ENCODE measurements around the gene CTXND2.
A peak's percentile ranks its signal among the peaks of the same experiment; 100 is the strongest.
"Not testable (repeated sequence)": the region's sequence is repeated elsewhere in the genome, so short reads cannot be mapped to it uniquely, and the experiment has no call there.

Gene CTXND2

GRCh38 chr1:150905301-150905700, 18.4 kb downstream of the CTXND2 start:
- H3K9me3 Mint-ChIP-seq: no peaks in the 10 kb centered on the region
- peak overlapping the region in 1 of 2 donors; percentile 46 for H3K27ac Mint-ChIP-seq
- no peaks in the 10 kb centered on the region for H3K27me3 Mint-ChIP-seq
- no peaks in the 10 kb centered on the region for H3K4me1 Mint-ChIP-seq (ENCODE audit: low read depth in 2 of 2)
- H3K4me3 Mint-ChIP-seq: no peak overlapping the region
- DNase-seq (no peak), ATAC-seq (replicated peaks) (no peak)
- peaks cover 7% of the 10 kb centered on the region for H3K36me3 Mint-ChIP-seq (ENCODE audit: insufficient read depth)

GRCh38 chr1:150906329-150906728, 19.4 kb downstream of the CTXND2 start:
- Mint-ChIP-seq H3K9me3 (no peaks in the 10 kb centered on the region), H3K36me3 (ENCODE audit: insufficient read depth) (peaks cover 3% of the 10 kb centered on the region), H3K27me3 (no peaks in the 10 kb centered on the region), H3K27ac (no peak overlapping the region), H3K4me1 (ENCODE audit: low read depth in 2 of 2) (no peaks in the 10 kb centered on the region), H3K4me3 (no peak overlapping the region)
- no peak for DNase-seq
- no peak for ATAC-seq (replicated peaks)

GRCh38 chr1:150906813-150907212, 19.9 kb downstream of the CTXND2 start:
- Mint-ChIP-seq H3K4me1 (ENCODE audit: low read depth in 2 of 2) (no peaks in the 10 kb centered on the region), H3K27ac (no peak overlapping the region)
- ATAC-seq (replicated peaks): no peak

GRCh38 chr1:150909585-150910180, 22.7 kb downstream of the CTXND2 start:
- ATAC-seq (replicated peaks): no peak
- Mint-ChIP-seq H3K27ac (no peak overlapping the region), H3K36me3 (ENCODE audit: insufficient read depth) (peaks cover 3% of the 10 kb centered on the region), H3K4me1 (ENCODE audit: low read depth in 2 of 2) (no peaks in the 10 kb centered on the region), H3K27me3 (peaks cover 0 to 8% of the 10 kb centered on the region in 2 donors), H3K9me3 (no peaks in the 10 kb centered on the region), H3K4me3 (no peak overlapping the region)
- no peak for DNase-seq

More at GRCh38 chr1:150906813-150907212, 19.9 kb downstream of the CTXND2 start:
- no peaks in the 10 kb centered on the region for H3K9me3 Mint-ChIP-seq
- H3K36me3 Mint-ChIP-seq (ENCODE audit: insufficient read depth): peaks cover 3% of the 10 kb centered on the region
- DNase-seq: no peak
- H3K4me3 Mint-ChIP-seq: no peak overlapping the region
- no peaks in the 10 kb centered on the region for H3K27me3 Mint-ChIP-seq

GRCh38 chr1:150912623-150913022, 25.7 kb downstream of the CTXND2 start:
- H3K9me3 Mint-ChIP-seq: no peaks in the 10 kb centered on the region
- no peaks in the 10 kb centered on the region for H3K36me3 Mint-ChIP-seq (ENCODE audit: insufficient read depth)
- DNase-seq (no peak), ATAC-seq (replicated peaks) (no peak)
- no peaks in the 10 kb centered on the region for H3K4me1 Mint-ChIP-seq (ENCODE audit: low read depth in 2 of 2)
- peaks cover 0 to 8% of the 10 kb centered on the region in 2 donors for H3K27me3 Mint-ChIP-seq
- H3K4me3 Mint-ChIP-seq: no peak overlapping the region
- no peak overlapping the region for H3K27ac Mint-ChIP-seq

- Mint-ChIP-seq H3K4me1 (ENCODE audit: low read depth in 2 of 2) (peaks cover 0 to 4% of the 10 kb centered on the region in 2 donors), H3K27me3 (peaks cover 0 to 8% of the 10 kb centered on the region in 2 donors)
- no peak for DNase-seq
Measured at GRCh38 chr1:150917387-150917786, 30.5 kb downstream of the CTXND2 start.

GRCh38 chr1:150922519-150922975, 35.6 kb downstream of the CTXND2 start:
- Mint-ChIP-seq H3K9me3 (no peaks in the 10 kb centered on the region), H3K27me3 (no peaks in the 10 kb centered on the region), H3K4me3 (no peak overlapping the region), H3K4me1 (ENCODE audit: low read depth in 2 of 2) (peaks cover 14 to 21% of the 10 kb centered on the region in 2 donors), H3K27ac (no peak overlapping the region), H3K36me3 (ENCODE audit: insufficient read depth) (peaks cover 23% of the 10 kb centered on the region)
- ATAC-seq (replicated peaks): peak; percentile 24
- peak; percentile 64 to 75 (median 72) for DNase-seq

More at GRCh38 chr1:150917387-150917786, 30.5 kb downstream of the CTXND2 start:
- H3K4me3 Mint-ChIP-seq: no peak overlapping the region
- no peaks in the 10 kb centered on the region for H3K9me3 Mint-ChIP-seq
- no peak overlapping the region for H3K27ac Mint-ChIP-seq
- peaks cover 4% of the 10 kb centered on the region for H3K36me3 Mint-ChIP-seq (ENCODE audit: insufficient read depth)
- ATAC-seq (replicated peaks): no peak

GRCh38 chr1:150925080-150925479, 38.1 kb downstream of the CTXND2 start:
- H3K27me3 Mint-ChIP-seq: no peaks in the 10 kb centered on the region
- ATAC-seq (replicated peaks): no peak
- H3K27ac Mint-ChIP-seq: peak overlapping the region; percentile 94 to 96
- H3K4me3 Mint-ChIP-seq: peak overlapping the region; percentile 93
- no peak for DNase-seq
- H3K4me1 Mint-ChIP-seq (ENCODE audit: low read depth in 2 of 2): peaks cover 18 to 24% of the 10 kb centered on the region in 2 donors
- peaks cover 41% of the 10 kb centered on the region for H3K36me3 Mint-ChIP-seq (ENCODE audit: insufficient read depth)
- H3K9me3 Mint-ChIP-seq: no peaks in the 10 kb centered on the region

GRCh38 chr1:150926097-150926741, 39.3 kb downstream of the CTXND2 start, which contains the start of gene SETDB1:
Gene SETDB1 (plus strand): TSS chr1:150926363. CDS start chr1:150927715, 1,352 bp downstream.
- H3K4me1 Mint-ChIP-seq (ENCODE audit: low read depth in 2 of 2): peaks cover 18 to 24% of the 10 kb centered on the region in 2 donors
- DNase-seq: peak; percentile 88 to 91 (median 91)
- ATAC-seq (replicated peaks): peak; percentile 96
- peak within 1 kb of the TSS; percentile 93 for H3K4me3 Mint-ChIP-seq
- peak within 1 kb of the TSS; percentile 94 to 96 for H3K27ac Mint-ChIP-seq
- H3K27me3 Mint-ChIP-seq: no peaks in the 10 kb centered on the region
- H3K36me3 Mint-ChIP-seq (ENCODE audit: insufficient read depth): peaks cover 48% of the 10 kb centered on the region
- no peaks in the 10 kb centered on the region for H3K9me3 Mint-ChIP-seq

GRCh38 chr1:150927624-150928023, 40.7 kb downstream of the CTXND2 start:
- Mint-ChIP-seq H3K36me3 (ENCODE audit: insufficient read depth) (peaks cover 57% of the 10 kb centered on the region), H3K4me1 (ENCODE audit: low read depth in 2 of 2) (peaks cover 16 to 17% of the 10 kb centered on the region in 2 donors), H3K9me3 (no peaks in the 10 kb centered on the region), H3K4me3 (peak overlapping the region; percentile 93), H3K27ac (peak overlapping the region in 1 of 2 donors; percentile 96), H3K27me3 (no peaks in the 10 kb centered on the region)
- ATAC-seq (replicated peaks): no peak
- no peak for DNase-seq

- DNase-seq (no peak), ATAC-seq (replicated peaks) (no peak)
- no peaks in the 10 kb centered on the region for H3K9me3 Mint-ChIP-seq
- peaks cover 63% of the 10 kb centered on the region for H3K36me3 Mint-ChIP-seq (ENCODE audit: insufficient read depth)
- H3K27me3 Mint-ChIP-seq: no peaks in the 10 kb centered on the region
- H3K27ac Mint-ChIP-seq: no peak overlapping the region
- no peak overlapping the region for H3K4me3 Mint-ChIP-seq
- peaks cover 15 to 16% of the 10 kb centered on the region in 2 donors for H3K4me1 Mint-ChIP-seq (ENCODE audit: low read depth in 2 of 2)
Measured at GRCh38 chr1:150928286-150928685, 41.4 kb downstream of the CTXND2 start.

- H3K4me3 Mint-ChIP-seq; ATAC-seq (replicated peaks); H3K27ac Mint-ChIP-seq; H3K27me3 Mint-ChIP-seq; DNase-seq; H3K9me3 Mint-ChIP-seq: not testable (repeated sequence)
- peaks cover 15 to 16% of the 10 kb centered on the region in 2 donors for H3K4me1 Mint-ChIP-seq (ENCODE audit: low read depth in 2 of 2)
- H3K36me3 Mint-ChIP-seq (ENCODE audit: insufficient read depth): peaks cover 68% of the 10 kb centered on the region
Measured at GRCh38 chr1:150928775-150929174, 41.8 kb downstream of the CTXND2 start.

GRCh38 chr1:150931773-150932172, 44.8 kb downstream of the CTXND2 start:
- no peak for ATAC-seq (replicated peaks)
- H3K27me3 Mint-ChIP-seq: no peaks in the 10 kb centered on the region

GRCh38 chr1:150944856-150945255, 57.9 kb downstream of the CTXND2 start:
- peaks cover 0 to under 1% of the 10 kb centered on the region in 2 donors for H3K4me1 Mint-ChIP-seq (ENCODE audit: low read depth in 2 of 2)
- H3K4me3 Mint-ChIP-seq: no peak overlapping the region
- H3K27me3 Mint-ChIP-seq: no peaks in the 10 kb centered on the region
- ATAC-seq (replicated peaks): no peak
- H3K9me3 Mint-ChIP-seq: no peaks in the 10 kb centered on the region
- DNase-seq: no peak
- H3K36me3 Mint-ChIP-seq (ENCODE audit: insufficient read depth): peaks cover 91% of the 10 kb centered on the region
- H3K27ac Mint-ChIP-seq: peak overlapping the region in 1 of 2 donors; percentile 10

More at GRCh38 chr1:150931773-150932172, 44.8 kb downstream of the CTXND2 start:
- Mint-ChIP-seq H3K27ac (no peak overlapping the region), H3K4me1 (ENCODE audit: low read depth in 2 of 2) (peaks cover 14 to 16% of the 10 kb centered on the region in 2 donors), H3K9me3 (no peaks in the 10 kb centered on the region), H3K4me3 (no peak overlapping the region), H3K36me3 (ENCODE audit: insufficient read depth) (peaks cover 79% of the 10 kb centered on the region)
- no peak for DNase-seq

Data from effector memory CD8-positive, alpha-beta T cell (primary cell).